ENCODE data around the gene ABHD5.

DNA sequence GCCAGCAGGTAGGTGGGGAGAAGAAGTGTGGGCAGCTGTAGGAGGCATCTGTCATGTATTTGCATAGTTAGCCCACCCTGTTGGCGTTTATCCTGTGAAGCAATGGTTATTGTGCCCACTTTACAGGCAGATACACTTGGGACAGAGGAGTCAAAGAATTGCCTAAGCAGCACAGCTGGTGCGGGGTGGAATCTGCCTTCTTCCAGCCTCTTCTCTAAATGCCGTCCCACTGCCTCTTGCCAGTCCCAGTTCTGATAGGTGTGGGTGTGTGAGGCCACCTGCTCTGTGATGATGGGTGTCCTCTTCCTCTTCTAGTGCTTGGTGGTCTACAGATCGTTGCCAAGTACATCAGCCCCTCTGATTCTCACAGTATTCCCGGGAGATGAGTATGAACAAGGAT is 80.9 kb downstream of the ABHD5 start:
- TF ChIP-seq, protein P1, sequence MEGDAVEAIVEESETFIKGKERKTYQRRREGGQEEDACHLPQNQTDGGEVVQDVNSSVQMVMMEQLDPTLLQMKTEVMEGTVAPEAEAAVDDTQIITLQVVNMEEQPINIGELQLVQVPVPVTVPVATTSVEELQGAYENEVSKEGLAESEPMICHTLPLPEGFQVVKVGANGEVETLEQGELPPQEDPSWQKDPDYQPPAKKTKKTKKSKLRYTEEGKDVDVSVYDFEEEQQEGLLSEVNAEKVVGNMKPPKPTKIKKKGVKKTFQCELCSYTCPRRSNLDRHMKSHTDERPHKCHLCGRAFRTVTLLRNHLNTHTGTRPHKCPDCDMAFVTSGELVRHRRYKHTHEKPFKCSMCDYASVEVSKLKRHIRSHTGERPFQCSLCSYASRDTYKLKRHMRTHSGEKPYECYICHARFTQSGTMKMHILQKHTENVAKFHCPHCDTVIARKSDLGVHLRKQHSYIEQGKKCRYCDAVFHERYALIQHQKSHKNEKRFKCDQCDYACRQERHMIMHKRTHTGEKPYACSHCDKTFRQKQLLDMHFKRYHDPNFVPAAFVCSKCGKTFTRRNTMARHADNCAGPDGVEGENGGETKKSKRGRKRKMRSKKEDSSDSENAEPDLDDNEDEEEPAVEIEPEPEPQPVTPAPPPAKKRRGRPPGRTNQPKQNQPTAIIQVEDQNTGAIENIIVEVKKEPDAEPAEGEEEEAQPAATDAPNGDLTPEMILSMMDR (IDR thresholded peaks at IDR 0.05) = no peak
- TF ChIP-seq, protein P2, sequence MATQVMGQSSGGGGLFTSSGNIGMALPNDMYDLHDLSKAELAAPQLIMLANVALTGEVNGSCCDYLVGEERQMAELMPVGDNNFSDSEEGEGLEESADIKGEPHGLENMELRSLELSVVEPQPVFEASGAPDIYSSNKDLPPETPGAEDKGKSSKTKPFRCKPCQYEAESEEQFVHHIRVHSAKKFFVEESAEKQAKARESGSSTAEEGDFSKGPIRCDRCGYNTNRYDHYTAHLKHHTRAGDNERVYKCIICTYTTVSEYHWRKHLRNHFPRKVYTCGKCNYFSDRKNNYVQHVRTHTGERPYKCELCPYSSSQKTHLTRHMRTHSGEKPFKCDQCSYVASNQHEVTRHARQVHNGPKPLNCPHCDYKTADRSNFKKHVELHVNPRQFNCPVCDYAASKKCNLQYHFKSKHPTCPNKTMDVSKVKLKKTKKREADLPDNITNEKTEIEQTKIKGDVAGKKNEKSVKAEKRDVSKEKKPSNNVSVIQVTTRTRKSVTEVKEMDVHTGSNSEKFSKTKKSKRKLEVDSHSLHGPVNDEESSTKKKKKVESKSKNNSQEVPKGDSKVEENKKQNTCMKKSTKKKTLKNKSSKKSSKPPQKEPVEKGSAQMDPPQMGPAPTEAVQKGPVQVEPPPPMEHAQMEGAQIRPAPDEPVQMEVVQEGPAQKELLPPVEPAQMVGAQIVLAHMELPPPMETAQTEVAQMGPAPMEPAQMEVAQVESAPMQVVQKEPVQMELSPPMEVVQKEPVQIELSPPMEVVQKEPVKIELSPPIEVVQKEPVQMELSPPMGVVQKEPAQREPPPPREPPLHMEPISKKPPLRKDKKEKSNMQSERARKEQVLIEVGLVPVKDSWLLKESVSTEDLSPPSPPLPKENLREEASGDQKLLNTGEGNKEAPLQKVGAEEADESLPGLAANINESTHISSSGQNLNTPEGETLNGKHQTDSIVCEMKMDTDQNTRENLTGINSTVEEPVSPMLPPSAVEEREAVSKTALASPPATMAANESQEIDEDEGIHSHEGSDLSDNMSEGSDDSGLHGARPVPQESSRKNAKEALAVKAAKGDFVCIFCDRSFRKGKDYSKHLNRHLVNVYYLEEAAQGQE (IDR thresholded peaks at IDR 0.05; ENCODE audit: insufficient read depth in 1 of 2, low read depth in 2 of 2, low read length in 1 of 2) = no peak

All from Panc1 (cell line).